ENCODE results near the gene KRTAP4-4. TPM values are rescaled to one million over a fixed set of nuclear protein-coding genes. Genes with fewer than 3 reads are reported as not detected.
A peak's percentile ranks its signal among the peaks of the same experiment; 100 is the strongest.

KRTAP4-4 gene
- total and polyA plus RNA-seq, 4 donors: not detected

DNA sequence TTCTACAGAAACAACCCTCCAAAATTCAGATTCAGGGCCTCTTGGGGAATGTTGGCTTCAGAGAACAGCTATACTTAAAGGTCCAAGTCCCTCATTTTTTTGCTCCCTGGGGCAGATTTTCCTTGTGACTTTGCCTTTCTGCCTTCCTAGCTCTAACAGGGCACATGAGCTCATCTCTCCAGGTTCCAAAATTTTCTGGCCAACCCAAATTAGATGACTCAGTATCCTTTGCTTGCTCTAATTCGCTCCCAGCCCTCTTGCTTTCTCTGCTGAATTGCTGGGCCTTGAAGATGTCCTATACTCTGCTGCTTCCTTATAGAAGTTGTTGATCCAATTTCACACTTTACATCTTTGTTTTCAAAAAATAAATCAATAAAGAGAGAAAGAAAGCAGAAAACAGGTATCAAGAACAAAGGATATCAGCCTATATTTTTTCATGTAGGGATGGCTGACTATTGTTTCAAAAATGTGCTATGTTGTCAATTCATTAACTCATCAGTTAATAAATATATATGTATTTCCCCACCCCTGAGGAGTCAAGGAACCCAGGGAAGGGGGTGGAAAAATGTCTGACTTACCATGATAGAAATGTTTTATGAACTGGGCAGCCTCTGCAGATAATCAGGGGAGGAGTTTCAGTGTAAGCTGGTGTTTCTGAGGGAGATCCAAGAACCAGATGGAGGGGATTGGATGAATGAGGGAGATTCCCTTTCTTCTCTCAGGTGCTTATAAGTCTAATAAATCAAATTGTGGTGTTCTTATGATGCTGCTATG, 18.5 kb upstream of the KRTAP4-4 start:
- Histone ChIP-seq H3K4me1 (ENCODE audit: control insufficient read depth in 1 of 2, insufficient read depth in 2 of 2, low read length in 2 of 2) (peaks cover 0 to 4% of the 10 kb centered on the region in 2 donors), H3K27me3 (ENCODE audit: control insufficient read depth in 1 of 2, insufficient read depth in 2 of 2, low read length in 1 of 2) (no peaks in the 10 kb centered on the region), H3K4me3 (ENCODE audit: low read length in 2 of 2) (no peak overlapping the region), H3K9me3 (ENCODE audit: control insufficient read depth, low read length) (peaks cover 1% of the 10 kb centered on the region), H3K36me3 (ENCODE audit: control insufficient read depth in 1 of 2, insufficient read depth in 2 of 2, low read length in 1 of 2) (no peaks in the 10 kb centered on the region), H3K27ac (ENCODE audit: low read depth in 1 of 2, low read length in 2 of 2) (no peak overlapping the region)
- ATAC-seq (ENCODE audit: low FRiP score) (peak; percentile 56), DNase-seq (no peak)
- intact Hi-C loops (cut with DNase I): no loop called here
- WGBS, 2 donors: 19 to 25% methylated on average over 1 of the region's 1 CpG

- no peak overlapping the region for H3K4me3 ChIP-seq (ENCODE audit: low read length in 2 of 2)
- intact Hi-C loops (cut with DNase I): no loop called here
- H3K9me3 ChIP-seq (ENCODE audit: control insufficient read depth, low read length): peaks cover 1% of the 10 kb centered on the region
- H3K27ac ChIP-seq (ENCODE audit: low read depth in 1 of 2, low read length in 2 of 2): no peak overlapping the region
- no peak for ATAC-seq (ENCODE audit: low FRiP score)
- no peak for DNase-seq
- H3K4me1 ChIP-seq (ENCODE audit: control insufficient read depth in 1 of 2, insufficient read depth in 2 of 2, low read length in 2 of 2): peaks cover 0 to 4% of the 10 kb centered on the region in 2 donors
- H3K36me3 ChIP-seq (ENCODE audit: control insufficient read depth in 1 of 2, insufficient read depth in 2 of 2, low read length in 1 of 2): no peaks in the 10 kb centered on the region
- 87 to 90% methylated on average over 3 of the region's 3 CpGs for WGBS, 2 donors
- H3K27me3 ChIP-seq (ENCODE audit: control insufficient read depth in 1 of 2, insufficient read depth in 2 of 2, low read length in 1 of 2): no peaks in the 10 kb centered on the region
These were observed 17.8 kb upstream of the KRTAP4-4 start for GRCh38 chr17:41178341-41178740.

DNA sequence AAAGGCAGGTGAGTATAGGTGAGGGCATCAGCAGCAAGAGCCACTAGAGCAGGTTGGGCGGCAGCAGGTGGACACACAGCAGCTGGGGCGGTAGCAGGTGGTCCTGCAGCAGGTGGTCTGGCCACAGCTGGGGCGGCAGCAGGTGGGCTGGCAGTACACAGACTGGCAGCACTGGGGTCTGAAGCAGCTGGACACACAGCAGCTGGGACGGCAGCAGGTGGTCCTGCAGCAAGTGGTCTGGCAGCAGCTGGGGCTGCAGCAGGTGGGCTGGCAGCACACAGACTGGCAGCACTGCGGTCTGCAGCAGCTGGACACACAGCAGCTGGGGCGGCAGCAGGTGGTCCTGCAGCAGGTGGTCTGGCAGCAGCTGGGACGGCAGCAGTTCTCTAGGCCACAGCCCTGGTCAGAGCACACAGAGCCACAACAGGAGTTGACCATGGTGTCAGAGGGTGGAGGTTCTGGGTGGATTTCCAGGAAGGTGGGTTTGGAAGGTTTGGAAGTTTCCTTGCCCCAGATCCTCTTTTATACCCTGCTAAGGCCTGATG, 17.3 kb upstream of the KRTAP4-4 start, which contains the start of gene KRTAP4-2:
Gene KRTAP4-2 (minus strand): TSS at position 495 of the 545 bp plus-strand sequence. CDS start 57 bp downstream, at position 438.
- Histone ChIP-seq H3K36me3 (ENCODE audit: control insufficient read depth in 1 of 2, insufficient read depth in 2 of 2, low read length in 1 of 2) (no peaks in the 10 kb centered on the region), H3K9me3 (ENCODE audit: control insufficient read depth, low read length) (peaks cover 1% of the 10 kb centered on the region), H3K4me3 (ENCODE audit: low read length in 2 of 2) (no peak within 1 kb of the TSS), H3K27me3 (ENCODE audit: control insufficient read depth in 1 of 2, insufficient read depth in 2 of 2, low read length in 1 of 2) (no peaks in the 10 kb centered on the region), H3K4me1 (ENCODE audit: control insufficient read depth in 1 of 2, insufficient read depth in 2 of 2, low read length in 2 of 2) (peaks cover 0 to 1% of the 10 kb centered on the region in 2 donors), H3K27ac (ENCODE audit: low read depth in 1 of 2, low read length in 2 of 2) (no peak within 1 kb of the TSS)
- intact Hi-C loops (cut with DNase I): no loop called here
- 85 to 86% methylated on average over 7 of the region's 7 CpGs for WGBS, 2 donors
- ATAC-seq (ENCODE audit: low FRiP score): no peak
- no peak for DNase-seq

GRCh38 chr17:41176744-41177387, 16.3 kb upstream of the KRTAP4-4 start:
- intact Hi-C loops (cut with DNase I): no loop called here
- no peaks in the 10 kb centered on the region for H3K27me3 ChIP-seq (ENCODE audit: control insufficient read depth in 1 of 2, insufficient read depth in 2 of 2, low read length in 1 of 2)
- DNase-seq (no peak), ATAC-seq (ENCODE audit: low FRiP score) (no peak)
- no peak overlapping the region for H3K27ac ChIP-seq (ENCODE audit: low read depth in 1 of 2, low read length in 2 of 2)
- H3K9me3 ChIP-seq (ENCODE audit: control insufficient read depth, low read length): peaks cover 3% of the 10 kb centered on the region
- H3K4me1 ChIP-seq (ENCODE audit: control insufficient read depth in 1 of 2, insufficient read depth in 2 of 2, low read length in 2 of 2): peaks cover 0 to 1% of the 10 kb centered on the region in 2 donors
- no peaks in the 10 kb centered on the region for H3K36me3 ChIP-seq (ENCODE audit: control insufficient read depth in 1 of 2, insufficient read depth in 2 of 2, low read length in 1 of 2)
- no peak overlapping the region for H3K4me3 ChIP-seq (ENCODE audit: low read length in 2 of 2)
- WGBS, 2 donors: 76 to 77% methylated on average over 3 of the region's 3 CpGs

GRCh38 chr17:41171886-41172285, 11.3 kb upstream of the KRTAP4-4 start:
- Histone ChIP-seq H3K4me1 (ENCODE audit: control insufficient read depth in 1 of 2, insufficient read depth in 2 of 2, low read length in 2 of 2) (no peaks in the 10 kb centered on the region), H3K36me3 (ENCODE audit: control insufficient read depth in 1 of 2, insufficient read depth in 2 of 2, low read length in 1 of 2) (no peaks in the 10 kb centered on the region), H3K27ac (ENCODE audit: low read depth in 1 of 2, low read length in 2 of 2) (no peak overlapping the region), H3K9me3 (ENCODE audit: control insufficient read depth, low read length) (peaks cover 3% of the 10 kb centered on the region), H3K4me3 (ENCODE audit: low read length in 2 of 2) (no peak overlapping the region), H3K27me3 (ENCODE audit: control insufficient read depth in 1 of 2, insufficient read depth in 2 of 2, low read length in 1 of 2) (no peaks in the 10 kb centered on the region)
- DNase-seq (no peak), ATAC-seq (ENCODE audit: low FRiP score) (no peak)
- intact Hi-C loops (cut with DNase I): no loop called here
- WGBS, 2 donors: 61 to 68% methylated on average over 2 of the region's 2 CpGs

DNA sequence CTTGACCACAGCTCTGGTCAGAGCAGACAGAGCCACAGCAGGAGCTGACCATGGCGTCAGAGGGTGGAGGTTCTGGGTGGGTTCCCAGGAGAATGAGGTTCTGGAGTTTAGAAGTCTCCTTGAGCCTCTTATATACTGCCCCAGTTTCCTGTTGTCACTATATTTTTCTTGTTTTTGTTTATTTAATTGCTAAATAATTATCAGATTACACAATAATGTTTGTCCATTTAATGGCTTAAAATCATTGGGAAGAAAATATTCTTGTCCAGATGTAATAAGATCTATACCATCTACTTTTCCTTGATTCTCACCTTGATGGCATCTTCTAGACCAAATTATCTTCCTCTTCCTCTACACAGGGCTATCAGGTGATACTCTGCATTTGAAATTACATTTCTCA, 7.6 kb upstream of the KRTAP4-4 start, which contains the start of gene KRTAP4-3:
Gene KRTAP4-3 (minus strand): TSS at position 101 of the 400 bp plus-strand sequence. CDS start 49 bp downstream, at position 52.
- Histone ChIP-seq H3K36me3 (ENCODE audit: control insufficient read depth in 1 of 2, insufficient read depth in 2 of 2, low read length in 1 of 2) (no peaks in the 10 kb centered on the region), H3K27me3 (ENCODE audit: control insufficient read depth in 1 of 2, insufficient read depth in 2 of 2, low read length in 1 of 2) (no peaks in the 10 kb centered on the region), H3K27ac (ENCODE audit: low read depth in 1 of 2, low read length in 2 of 2) (no peak within 1 kb of the TSS), H3K9me3 (ENCODE audit: control insufficient read depth, low read length) (peaks cover 1% of the 10 kb centered on the region), H3K4me3 (ENCODE audit: low read length in 2 of 2) (no peak within 1 kb of the TSS), H3K4me1 (ENCODE audit: control insufficient read depth in 1 of 2, insufficient read depth in 2 of 2, low read length in 2 of 2) (no peaks in the 10 kb centered on the region)
- DNase-seq (no peak), ATAC-seq (ENCODE audit: low FRiP score) (no peak)
- intact Hi-C loops (cut with DNase I): no loop called here
- 53 to 80% methylated on average over 1 of the region's 1 CpG for WGBS, 2 donors

- H3K27ac ChIP-seq (ENCODE audit: low read depth in 1 of 2, low read length in 2 of 2): no peak overlapping the region
- H3K4me1 ChIP-seq (ENCODE audit: control insufficient read depth in 1 of 2, insufficient read depth in 2 of 2, low read length in 2 of 2): no peaks in the 10 kb centered on the region
- no peak overlapping the region for H3K4me3 ChIP-seq (ENCODE audit: low read length in 2 of 2)
- H3K36me3 ChIP-seq (ENCODE audit: control insufficient read depth in 1 of 2, insufficient read depth in 2 of 2, low read length in 1 of 2): no peaks in the 10 kb centered on the region
- H3K9me3 ChIP-seq (ENCODE audit: control insufficient read depth, low read length): peaks cover 1% of the 10 kb centered on the region
- intact Hi-C loops (cut with DNase I): no loop called here
- no peaks in the 10 kb centered on the region for H3K27me3 ChIP-seq (ENCODE audit: control insufficient read depth in 1 of 2, insufficient read depth in 2 of 2, low read length in 1 of 2)
- peak in 1 of 2 donors; percentile 21 for DNase-seq
- no peak for ATAC-seq (ENCODE audit: low FRiP score)
- WGBS, 2 donors: 76 to 81% methylated on average over 7 of the region's 7 CpGs
These were observed 7.0 kb upstream of the KRTAP4-4 start for GRCh38 chr17:41167561-41167960.

DNA sequence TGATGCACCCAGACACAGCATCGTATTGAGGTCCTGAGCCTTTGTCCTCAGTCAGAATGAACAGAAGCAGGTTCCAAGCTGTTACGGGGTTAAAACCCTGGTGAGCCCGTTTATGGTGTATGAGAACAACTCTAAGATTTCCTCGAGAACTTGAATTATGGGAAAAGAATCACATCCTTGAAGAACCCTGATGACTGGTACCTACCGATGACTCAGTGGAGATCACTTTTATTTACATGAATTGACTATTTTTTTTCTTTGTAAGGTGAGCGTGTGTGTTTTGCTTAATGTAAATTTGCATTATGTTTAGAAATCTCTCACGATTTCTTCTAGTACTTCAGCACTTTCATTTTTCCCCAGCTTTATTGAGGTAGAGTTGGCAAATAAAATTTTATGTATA, 3.3 kb upstream of the KRTAP4-4 start:
- Histone ChIP-seq H3K27ac (ENCODE audit: low read depth in 1 of 2, low read length in 2 of 2) (no peak overlapping the region), H3K27me3 (ENCODE audit: control insufficient read depth in 1 of 2, insufficient read depth in 2 of 2, low read length in 1 of 2) (no peaks in the 10 kb centered on the region), H3K9me3 (ENCODE audit: control insufficient read depth, low read length) (no peaks in the 10 kb centered on the region), H3K36me3 (ENCODE audit: control insufficient read depth in 1 of 2, insufficient read depth in 2 of 2, low read length in 1 of 2) (no peaks in the 10 kb centered on the region), H3K4me3 (ENCODE audit: low read length in 2 of 2) (no peak overlapping the region), H3K4me1 (ENCODE audit: control insufficient read depth in 1 of 2, insufficient read depth in 2 of 2, low read length in 2 of 2) (no peaks in the 10 kb centered on the region)
- 65 to 71% methylated on average over 7 of the region's 7 CpGs for WGBS, 2 donors
- DNase-seq (no peak), ATAC-seq (ENCODE audit: low FRiP score) (no peak)
- intact Hi-C loops (cut with DNase I): no loop called here
